Fibroblast of lung (primary cell): Measurements from ENCODE around the gene SLC17A4. TPM values are rescaled to one million over a fixed set of nuclear protein-coding genes. Genes with fewer than 3 reads are reported as not detected.

Experiments
- DNase-seq, 2 donors: peaks; one replicate each; pipeline versions ENCODE4 v3.0.0 to v3.0.0-alpha.2; 2010; ENCODE audit warnings: low read depth in 2 of 2
- H2AFZ ChIP-seq: 2 replicates; pipeline ENCODE4 v1.5.1; 2012; ENCODE audit warnings: low read length, control low read depth, inconsistent platforms
- H3K27ac ChIP-seq: 2 replicates; pipeline ENCODE4 v1.5.1; 2011; ENCODE audit warnings: low read length, control low read depth; ENCODE audit not compliant: insufficient read depth
- H3K27me3 ChIP-seq: 2 replicates; pipeline ENCODE4 v1.5.1; 2011; ENCODE audit warnings: mild to moderate bottlenecking, low read length; ENCODE audit not compliant: control insufficient read depth, insufficient read depth
- H3K36me3 ChIP-seq: 2 replicates; pipeline ENCODE4 v1.5.1; 2011; ENCODE audit warnings: low read length; ENCODE audit not compliant: control insufficient read depth, insufficient read depth
- H3K4me1 ChIP-seq: 2 replicates; pipeline ENCODE4 v1.5.1; 2011; ENCODE audit warnings: low read length; ENCODE audit not compliant: control insufficient read depth, insufficient read depth; ENCODE audit errors: extremely low read depth
- H3K4me2 ChIP-seq: 2 replicates; pipeline ENCODE4 v1.5.1; 2011; ENCODE audit warnings: low read length, control low read depth; ENCODE audit not compliant: insufficient read depth; ENCODE audit errors: extremely low read depth
- H3K4me3 ChIP-seq, 4 experiments: fragments of 200-600 bp in 1 of 4; sonication (generic) in 1 of 4; replicated peaks in 1 of 4; 2 replicates each; pipeline ENCODE4 v1.5.1; 2011 to 2016; ENCODE audit warnings: low read length in 4 of 4, low read depth in 3 of 4, mild to moderate bottlenecking in 3 of 4, control low read depth in 2 of 4, inconsistent platforms in 1 of 4, mixed read lengths in 1 of 4; ENCODE audit not compliant: insufficient read depth in 1 of 4; ENCODE audit errors: control extremely low read depth in 1 of 4
- H3K79me2 ChIP-seq: 2 replicates; pipeline ENCODE4 v1.5.1; 2012; ENCODE audit warnings: mild to moderate bottlenecking, low read length, inconsistent platforms; ENCODE audit not compliant: control insufficient read depth, insufficient read depth
- H3K9ac ChIP-seq: 2 replicates; pipeline ENCODE4 v1.5.1; 2011; ENCODE audit warnings: mild to moderate bottlenecking, low read length, control low read depth; ENCODE audit not compliant: insufficient read depth
- H3K9me3 ChIP-seq: 2 replicates; pipeline ENCODE4 v1.5.1; 2012; ENCODE audit warnings: low read depth, low read length; ENCODE audit not compliant: control insufficient read depth, insufficient read depth
- H4K20me1 ChIP-seq: 2 replicates; pipeline ENCODE4 v1.5.1; 2011; ENCODE audit warnings: low read length; ENCODE audit not compliant: control insufficient read depth, insufficient read depth; ENCODE audit errors: extremely low read depth
- CTCF ChIP-seq, 2 donors: IDR thresholded peaks in 1 of 2; conservative IDR thresholded peaks in 1 of 2; 1 replicate in 1 of 2; 2 replicates in 1 of 2; pipeline ENCODE4 v1.5.1; 2011 to 2012; ENCODE audit warnings: low read length in 2 of 2, control low read depth in 1 of 2, inconsistent platforms in 1 of 2, low read depth in 1 of 2, mild to moderate bottlenecking in 1 of 2
- EZH2 ChIP-seq: IDR thresholded peaks from 2 replicates; pipeline ENCODE4 v1.5.1; 2012; ENCODE audit warnings: low read length, control low read depth, mild to moderate bottlenecking; ENCODE audit errors: missing control alignments
- polyA plus RNA-seq, 2 donors: library from polyadenylated mRNA; depleted of rRNA in 1 of 2; stranded (reverse) in 1 of 2; unstranded in 1 of 2; fragments of >200 nt; gene quantifications; 2 replicates each; pipeline ENCODE4 v1.2.1, GENCODE V29; 2011 to 2012; ENCODE audit warnings: missing spikeins in 1 of 2
- total RNA-seq: library from RNA; depleted of rRNA; stranded (reverse); fragments of >200 nt; gene quantifications from 2 replicates; pipeline ENCODE4 v1.2.1, GENCODE V29; 2014

SLC17A4 gene
- total and polyA plus RNA-seq, 2 donors (not counting 1 experiment from before 2014, with no cell fraction given) = not detected

- no peaks in the 10 kb centered on the region for H3K36me3 ChIP-seq
- DNase-seq = no peak
- no peak overlapping the region for H3K4me3 ChIP-seq
- H2AFZ ChIP-seq = no peak overlapping the region
- no peak for TF ChIP-seq EZH2
- TF ChIP-seq CTCF (conservative IDR thresholded peaks at IDR 0.05 in 1 of 2, IDR thresholded peaks at IDR 0.05 in 1 of 2; ENCODE audit: low read depth in 1 of 2, low read length in 2 of 2) = no peak
- no peak overlapping the region for H3K9ac ChIP-seq
- no peaks in the 10 kb centered on the region for H3K9me3 ChIP-seq
- H3K79me2 ChIP-seq = no peaks in the 10 kb centered on the region
- no peaks in the 10 kb centered on the region for H3K27me3 ChIP-seq
- no peak overlapping the region for H3K4me2 ChIP-seq
- H3K27ac ChIP-seq = no peak overlapping the region
- H4K20me1 ChIP-seq = no peaks in the 10 kb centered on the region
- no peaks in the 10 kb centered on the region for H3K4me1 ChIP-seq
These were observed 2.1 kb downstream of the SLC17A4 start for GRCh38 chr6:25756382-25757363.

- Histone ChIP-seq H3K27me3 (no peaks in the 10 kb centered on the region), H3K79me2 (no peaks in the 10 kb centered on the region), H3K9me3 (no peaks in the 10 kb centered on the region), H3K9ac (no peak overlapping the region), H2AFZ (no peak overlapping the region), H3K4me2 (no peak overlapping the region), H3K4me3 (no peak overlapping the region), H4K20me1 (no peaks in the 10 kb centered on the region), H3K27ac (no peak overlapping the region), H3K36me3 (no peaks in the 10 kb centered on the region), H3K4me1 (no peaks in the 10 kb centered on the region)
- TF ChIP-seq CTCF (conservative IDR thresholded peaks at IDR 0.05 in 1 of 2, IDR thresholded peaks at IDR 0.05 in 1 of 2; ENCODE audit: low read depth in 1 of 2, low read length in 2 of 2) (no peak), EZH2 (no peak)
- DNase-seq = no peak
These were observed 3.5 kb downstream of the SLC17A4 start for GRCh38 chr6:25757936-25758642.

- Histone ChIP-seq H3K27me3 (no peaks in the 10 kb centered on the region), H3K4me1 (no peaks in the 10 kb centered on the region), H3K27ac (no peak overlapping the region), H3K9ac (no peak overlapping the region), H2AFZ (no peak overlapping the region), H3K4me3 (no peak overlapping the region), H3K9me3 (no peaks in the 10 kb centered on the region), H3K4me2 (no peak overlapping the region), H3K79me2 (no peaks in the 10 kb centered on the region), H3K36me3 (no peaks in the 10 kb centered on the region), H4K20me1 (no peaks in the 10 kb centered on the region)
- TF ChIP-seq CTCF (conservative IDR thresholded peaks at IDR 0.05 in 1 of 2, IDR thresholded peaks at IDR 0.05 in 1 of 2; ENCODE audit: low read depth in 1 of 2, low read length in 2 of 2) (no peak), EZH2 (no peak)
- DNase-seq = no peak
These were observed 10.1 kb downstream of the SLC17A4 start for GRCh38 chr6:25764611-25765010.
